CD4-positive, alpha-beta T cell (primary cell): ENCODE measurements around the gene PHETA2. TPM values are rescaled to one million over a fixed set of nuclear protein-coding genes. Genes with fewer than 3 reads are reported as not detected.
"Not testable (repeated sequence)": the region's sequence is repeated elsewhere in the genome, so short reads cannot be mapped to it uniquely, and the experiment has no call there.

ENCODE experiments used
- ATAC-seq: fragments of 200-7000 bp; cut with Tn5 transposase; one replicate; pipeline ENCODE4 v1.10.0; 2022; ENCODE audit warnings: mild to moderate bottlenecking; ENCODE audit not compliant: poor library complexity
- CTCF ChIA-PET: fragments of 350-600 bp; sonication (Branson Sonifier 250); formaldehyde crosslinking; loops from one replicate; lab custom pipeline; 2021; ENCODE audit warnings: antibody characterized with exemption, inconsistent platforms; lab: Charles Lee
- POLR2A ChIA-PET: fragments of 350-600 bp; sonication (Branson Sonifier 250); formaldehyde crosslinking; loops from one replicate; lab custom pipeline; 2021; ENCODE audit warnings: antibody characterized with exemption, inconsistent platforms; lab: Charles Lee
- DNase-seq, 14 experiments: peaks; one replicate each; pipeline ENCODE4 v3.0.0-alpha.2; 2013 to 2020; ENCODE audit warnings: mixed read lengths in 2 of 14
- H3K27ac ChIP-seq, 2 donors: one replicate each; pipeline versions ENCODE4 v1.5.1 to v1.7.0; 2013; ENCODE audit warnings: low read length in 2 of 2, low read depth in 1 of 2, mild to moderate bottlenecking in 1 of 2
- H3K27me3 ChIP-seq, 2 experiments: 1 replicate in 1 of 2; 2 replicates in 1 of 2; pipeline versions ENCODE4 v1.6.1 to v1.7.0; 2013; ENCODE audit warnings: low read length in 2 of 2, control low read depth in 1 of 2, mild to moderate bottlenecking in 1 of 2, moderate library complexity in 1 of 2; ENCODE audit not compliant: insufficient read depth in 2 of 2, control insufficient read depth in 1 of 2
- H3K36me3 ChIP-seq: one replicate; pipeline ENCODE4 v1.6.1; 2013; ENCODE audit warnings: low read length, control low read depth; ENCODE audit not compliant: insufficient read depth
- H3K4me1 ChIP-seq: one replicate; pipeline ENCODE4 v1.6.1; 2013; ENCODE audit warnings: low read length, control low read depth; ENCODE audit not compliant: insufficient read depth
- H3K4me3 ChIP-seq: one replicate; pipeline ENCODE4 v1.5.1; 2013; ENCODE audit warnings: mild to moderate bottlenecking, low read length, moderate library complexity
- H3K9me3 ChIP-seq, 2 experiments: 1 replicate in 1 of 2; 2 replicates in 1 of 2; pipeline versions ENCODE4 v1.6.1 to v1.7.0; 2013; ENCODE audit warnings: low read length in 2 of 2, mild to moderate bottlenecking in 2 of 2, control low read depth in 1 of 2, moderate library complexity in 1 of 2; ENCODE audit not compliant: control insufficient read depth in 1 of 2, insufficient read depth in 1 of 2
- H3K27ac Mint-ChIP-seq: one replicate; pipeline ENCODE4 v1.8.0; 2020; ENCODE audit warnings: mixed read lengths
- H3K27me3 Mint-ChIP-seq: one replicate; pipeline ENCODE4 v1.8.0; 2021; ENCODE audit warnings: mixed read lengths
- H3K36me3 Mint-ChIP-seq: one replicate; pipeline ENCODE4 v1.8.0; 2021; ENCODE audit warnings: low read depth, mixed read lengths
- H3K4me1 Mint-ChIP-seq: one replicate; pipeline ENCODE4 v1.8.0; 2021; ENCODE audit warnings: low read depth, mixed read lengths
- H3K4me3 Mint-ChIP-seq: one replicate; pipeline ENCODE4 v1.8.0; 2020; ENCODE audit warnings: mild to moderate bottlenecking, mixed read lengths
- H3K9me3 Mint-ChIP-seq: one replicate; pipeline ENCODE4 v1.8.0; 2020; ENCODE audit warnings: mixed read lengths
- intact Hi-C, 2 experiments: fragments of 100-400 bp; cut with DNase I in 1 of 2; cut with micrococcal nuclease in 1 of 2; formaldehyde crosslinking; loops; one replicate each; pipeline versions ENCODE4 v1.15.1 to v1.9.0; 2023 to 2025; cut with DNase I, micrococcal nuclease
- total RNA-seq, 174 experiments: library from RNA in 2 of 174; stranded (reverse) in 2 of 174; gene quantifications; one replicate each; pipeline ENCODE4 v1.2.3 and lab custom pipeline; 2021 to 2026
- TF ChIP-seq, protein P1 (sequence below): fragments of 200-600 bp; IDR thresholded peaks from one replicate; pipeline ENCODE4 v1.8.0; 2022; ENCODE audit warnings: antibody characterized with exemption, mild to moderate bottlenecking

PHETA2 gene
- total RNA-seq, 2 experiments from 2014 or later, result 0.27 to 0.42 TPM

DNA sequence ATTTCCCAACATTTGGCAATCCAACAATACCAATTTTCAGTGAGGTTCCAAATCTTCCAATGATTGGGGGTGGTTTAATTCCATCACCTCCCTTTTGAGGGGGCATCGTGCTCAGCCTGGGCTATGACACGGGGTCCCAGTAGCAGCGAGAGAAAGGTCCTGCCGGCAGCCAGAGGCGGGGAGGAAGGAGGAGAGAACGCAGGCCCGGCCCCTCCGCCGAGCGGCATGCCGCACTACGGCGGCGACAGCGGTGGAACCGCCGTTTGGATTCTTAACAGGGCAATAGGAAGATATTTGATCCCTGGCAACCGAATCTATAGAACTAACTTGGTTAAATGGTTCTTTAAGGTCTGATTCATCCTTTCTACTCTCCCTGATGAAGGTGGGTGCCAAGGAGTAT is 34.8 kb downstream of the PHETA2 start:
- Histone ChIP-seq H3K27ac (no peak overlapping the region), H3K9me3 (peaks cover 9 to 14% of the 10 kb centered on the region in 2 experiments), H3K27me3 (no peaks in the 10 kb centered on the region), H3K4me1 (no peaks in the 10 kb centered on the region), H3K4me3 (no peak overlapping the region), H3K36me3 (no peaks in the 10 kb centered on the region)
- Mint-ChIP-seq H3K9me3 (no peaks in the 10 kb centered on the region), H3K36me3 (peaks cover 28% of the 10 kb centered on the region), H3K27me3 (no peaks in the 10 kb centered on the region), H3K27ac (no peak overlapping the region), H3K4me1 (no peaks in the 10 kb centered on the region), H3K4me3 (no peak overlapping the region)
- intact Hi-C loops, result no loop called here
- ChIA-PET POLR2A (no interaction called here), CTCF (no interaction called here)
- TF ChIP-seq, protein P1, sequence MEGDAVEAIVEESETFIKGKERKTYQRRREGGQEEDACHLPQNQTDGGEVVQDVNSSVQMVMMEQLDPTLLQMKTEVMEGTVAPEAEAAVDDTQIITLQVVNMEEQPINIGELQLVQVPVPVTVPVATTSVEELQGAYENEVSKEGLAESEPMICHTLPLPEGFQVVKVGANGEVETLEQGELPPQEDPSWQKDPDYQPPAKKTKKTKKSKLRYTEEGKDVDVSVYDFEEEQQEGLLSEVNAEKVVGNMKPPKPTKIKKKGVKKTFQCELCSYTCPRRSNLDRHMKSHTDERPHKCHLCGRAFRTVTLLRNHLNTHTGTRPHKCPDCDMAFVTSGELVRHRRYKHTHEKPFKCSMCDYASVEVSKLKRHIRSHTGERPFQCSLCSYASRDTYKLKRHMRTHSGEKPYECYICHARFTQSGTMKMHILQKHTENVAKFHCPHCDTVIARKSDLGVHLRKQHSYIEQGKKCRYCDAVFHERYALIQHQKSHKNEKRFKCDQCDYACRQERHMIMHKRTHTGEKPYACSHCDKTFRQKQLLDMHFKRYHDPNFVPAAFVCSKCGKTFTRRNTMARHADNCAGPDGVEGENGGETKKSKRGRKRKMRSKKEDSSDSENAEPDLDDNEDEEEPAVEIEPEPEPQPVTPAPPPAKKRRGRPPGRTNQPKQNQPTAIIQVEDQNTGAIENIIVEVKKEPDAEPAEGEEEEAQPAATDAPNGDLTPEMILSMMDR, result no peak
- no peak for ATAC-seq
- no peak for DNase-seq

DNA sequence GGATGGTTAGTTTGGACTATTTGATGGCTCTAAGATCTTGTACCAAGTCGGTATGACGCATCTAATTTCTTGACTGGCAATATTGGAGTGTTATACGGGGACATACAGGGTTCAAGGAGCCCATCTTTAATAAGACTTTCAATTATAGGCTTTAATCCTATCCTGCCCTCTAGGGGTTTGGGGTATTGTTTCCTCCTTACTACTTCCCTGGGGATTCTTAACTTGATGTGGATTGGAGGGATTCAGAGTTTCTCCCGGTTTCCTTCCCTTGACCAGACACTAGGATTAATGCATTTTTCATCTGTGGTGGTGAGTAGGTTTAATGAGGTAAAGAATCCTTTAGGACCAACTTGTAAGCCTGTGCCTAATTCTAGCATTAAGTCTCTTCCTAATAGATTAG is 37.8 kb downstream of the PHETA2 start:
- POLR2A ChIA-PET, result no interaction called here
- H3K9me3 Mint-ChIP-seq, result peaks cover 3% of the 10 kb centered on the region
- H3K4me3 ChIP-seq, result no peak overlapping the region
- no peak for ATAC-seq
- intact Hi-C loops, result no loop called here
- CTCF ChIA-PET, result no interaction called here
- no peak overlapping the region for H3K27ac ChIP-seq
- no peak overlapping the region for H3K4me3 Mint-ChIP-seq
- no peaks in the 10 kb centered on the region for H3K27me3 ChIP-seq
- DNase-seq, result no peak
- no peaks in the 10 kb centered on the region for H3K4me1 ChIP-seq
- H3K27me3 Mint-ChIP-seq, result no peaks in the 10 kb centered on the region
- H3K36me3 ChIP-seq, result no peaks in the 10 kb centered on the region
- H3K9me3 ChIP-seq, result peaks cover 11 to 17% of the 10 kb centered on the region in 2 experiments
- TF ChIP-seq, protein P1, result no peak
- H3K27ac Mint-ChIP-seq, result no peak overlapping the region
- peaks cover 26% of the 10 kb centered on the region for H3K36me3 Mint-ChIP-seq
- H3K4me1 Mint-ChIP-seq, result peaks cover 1% of the 10 kb centered on the region

DNA sequence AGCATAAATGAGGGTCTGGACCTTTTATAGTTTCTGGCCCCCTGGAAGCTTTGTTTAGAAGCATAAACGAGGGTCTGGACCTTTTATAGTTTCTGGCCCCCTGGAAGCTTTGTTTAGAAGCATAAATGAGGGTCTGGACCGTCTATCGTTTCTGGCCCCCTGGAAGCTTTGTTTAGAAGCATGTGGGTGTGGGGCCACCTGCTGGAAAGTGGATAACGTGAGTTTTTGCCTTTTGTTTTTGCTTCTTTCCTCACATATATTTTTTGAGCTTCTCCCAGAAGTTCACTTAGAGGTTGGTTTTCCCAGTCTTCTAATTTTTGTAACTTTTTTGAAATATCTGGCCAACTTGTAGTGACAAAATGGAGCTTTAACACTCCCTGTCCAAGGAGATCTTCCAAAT is 38.7 kb downstream of the PHETA2 start:
- H3K9me3 ChIP-seq, result peaks cover 11 to 17% of the 10 kb centered on the region in 2 experiments
- ChIA-PET POLR2A (interaction anchor here (0.6 kb wide), 1 partner anchor 454 kb away, joined by 3 read pairs; no protein-coding TSS in a partner anchor), CTCF (interaction anchor here (1.1 to 1.4 kb wide), 2 partner anchors 22 to 23 kb away, joined by 3 to 7 read pairs; no protein-coding TSS in a partner anchor)
- H3K27me3 ChIP-seq, H3K4me1 Mint-ChIP-seq, H3K4me1 ChIP-seq, intact Hi-C loops, H3K9me3 Mint-ChIP-seq, H3K36me3 ChIP-seq, H3K4me3 Mint-ChIP-seq, H3K27ac Mint-ChIP-seq, ATAC-seq, H3K27ac ChIP-seq, H3K27me3 Mint-ChIP-seq, H3K4me3 ChIP-seq: not testable (repeated sequence)
- H3K36me3 Mint-ChIP-seq, result peaks cover 24% of the 10 kb centered on the region
- DNase-seq, result peak in 1 of 14 experiments; percentile 28

DNA sequence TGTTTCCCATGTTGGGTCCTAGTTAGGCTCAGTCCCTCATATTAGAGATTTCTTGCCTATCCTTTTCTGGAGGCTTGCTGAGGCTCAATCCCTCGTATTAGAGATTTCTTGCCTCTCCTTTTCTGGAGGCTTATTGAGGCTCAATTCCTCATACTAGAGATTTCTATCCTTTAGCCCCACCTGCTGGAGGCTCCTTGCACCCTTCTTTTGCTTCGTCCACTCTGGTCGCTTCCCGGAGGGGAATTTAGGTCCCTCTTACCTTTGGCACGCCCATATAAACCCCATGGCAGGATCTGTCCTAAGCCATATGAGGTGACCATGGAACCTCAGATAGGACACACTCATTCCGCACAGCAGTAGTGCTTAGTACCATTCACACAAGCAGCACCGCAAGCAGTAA is 40.7 kb downstream of the PHETA2 start:
- no peak overlapping the region for H3K27ac Mint-ChIP-seq
- no peaks in the 10 kb centered on the region for H3K27me3 Mint-ChIP-seq
- peaks cover 21% of the 10 kb centered on the region for H3K4me1 Mint-ChIP-seq
- H3K4me3 Mint-ChIP-seq, result no peak overlapping the region
- peaks cover 23% of the 10 kb centered on the region for H3K36me3 Mint-ChIP-seq
- no peak overlapping the region for H3K27ac ChIP-seq
- H3K4me1 ChIP-seq, result peaks cover 6% of the 10 kb centered on the region
- CTCF ChIA-PET, result no interaction called here
- POLR2A ChIA-PET, result no interaction called here
- intact Hi-C loops, result no loop called here
- ATAC-seq (no peak), DNase-seq (no peak)
- no peaks in the 10 kb centered on the region for H3K36me3 ChIP-seq
- TF ChIP-seq, protein P1, result no peak
- peaks cover 3% of the 10 kb centered on the region for H3K9me3 Mint-ChIP-seq
- H3K27me3 ChIP-seq, result no peaks in the 10 kb centered on the region
- peaks cover 11 to 17% of the 10 kb centered on the region in 2 experiments for H3K9me3 ChIP-seq
- H3K4me3 ChIP-seq, result no peak overlapping the region

DNA sequence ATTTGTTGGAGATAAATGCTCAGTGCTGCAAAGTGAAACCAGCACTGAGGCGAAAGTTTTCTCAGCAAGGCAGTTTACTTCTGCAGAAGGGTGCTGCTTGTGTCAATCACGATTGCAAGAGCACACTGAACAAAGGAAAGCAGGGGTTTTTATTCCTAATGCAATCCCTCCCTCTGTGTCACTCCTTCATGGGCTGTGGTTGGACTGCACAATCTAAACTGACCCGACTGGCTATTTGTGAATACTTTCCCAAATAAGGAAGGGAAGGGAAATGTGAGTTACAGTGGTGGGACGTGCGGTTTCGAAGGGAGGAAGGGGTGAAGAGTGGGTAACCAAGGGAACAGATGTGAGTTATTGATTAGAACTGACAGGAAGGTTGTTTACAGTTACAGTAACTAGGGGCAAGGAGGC is 41.4 kb downstream of the PHETA2 start:
- H3K36me3 ChIP-seq, H3K27me3 Mint-ChIP-seq, H3K4me3 Mint-ChIP-seq, H3K27ac ChIP-seq, DNase-seq, ATAC-seq, H3K9me3 Mint-ChIP-seq, H3K4me3 ChIP-seq, CTCF ChIA-PET, H3K27ac Mint-ChIP-seq, H3K27me3 ChIP-seq, POLR2A ChIA-PET, intact Hi-C loops: not testable (repeated sequence)
- peaks cover 11 to 17% of the 10 kb centered on the region in 2 experiments for H3K9me3 ChIP-seq
- Mint-ChIP-seq H3K36me3 (peaks cover 20% of the 10 kb centered on the region), H3K4me1 (peaks cover 28% of the 10 kb centered on the region)
- peaks cover 13% of the 10 kb centered on the region for H3K4me1 ChIP-seq
